HG02610 (cell line): ENCODE data around the gene FMNL3.
"Not testable (repeated sequence)": the region's sequence is repeated elsewhere in the genome, so short reads cannot be mapped to it uniquely, and the experiment has no call there.

ENCODE experiments used
- ATAC-seq: cut with Tn5 transposase; IDR thresholded peaks from one replicate; pipeline ENCODE4 v1.9.1; 2021; ENCODE audit warnings: mild to moderate bottlenecking, moderate library complexity; ENCODE audit not compliant: unreplicated experiment

The FMNL3 gene

GRCh38 chr12:49633703-49634345 lies 73.4 kb downstream of the FMNL3 start:
- no peak for ATAC-seq

- ATAC-seq = no peak
Observed at GRCh38 chr12:49632986-49633702, 74.1 kb downstream of the FMNL3 start.

- no peak for ATAC-seq
Observed at GRCh38 chr12:49632401-49632800, 74.8 kb downstream of the FMNL3 start.

GRCh38 chr12:49631336-49631907 lies 75.8 kb downstream of the FMNL3 start:
- ATAC-seq = no peak

GRCh38 chr12:49627752-49628360 lies 79.3 kb downstream of the FMNL3 start:
- ATAC-seq = no peak

- ATAC-seq = no peak
Observed at GRCh38 chr12:49626836-49627235, 80.4 kb downstream of the FMNL3 start.

- no peak for ATAC-seq
Observed at GRCh38 chr12:49626169-49626835, 80.9 kb downstream of the FMNL3 start.

- ATAC-seq = no peak
Observed at GRCh38 chr12:49624921-49625577, 82.2 kb downstream of the FMNL3 start.

GRCh38 chr12:49623142-49623904 lies 83.9 kb downstream of the FMNL3 start, which contains the start of gene PRPF40B:
TSS of gene PRPF40B (plus strand) at chr12:49623561. CDS start at chr12:49623591, 30 bp downstream.
- ATAC-seq = peak; percentile 63

- peak; percentile 25 for ATAC-seq
Observed at GRCh38 chr12:49622501-49623141, 84.6 kb downstream of the FMNL3 start.

GRCh38 chr12:49621651-49622500 lies 85.3 kb downstream of the FMNL3 start:
- ATAC-seq = no peak

GRCh38 chr12:49619286-49619685 lies 87.9 kb downstream of the FMNL3 start:
- ATAC-seq = no peak

GRCh38 chr12:49618576-49618975 lies 88.6 kb downstream of the FMNL3 start:
- ATAC-seq = no peak

GRCh38 chr12:49616533-49617219 lies 90.5 kb downstream of the FMNL3 start:
- no peak for ATAC-seq

- ATAC-seq = no peak
Observed at GRCh38 chr12:49615725-49616124, 91.5 kb downstream of the FMNL3 start.

GRCh38 chr12:49612210-49612609 lies 95.0 kb downstream of the FMNL3 start:
- no peak for ATAC-seq

GRCh38 chr12:49610785-49611184 lies 96.4 kb downstream of the FMNL3 start:
- not testable (repeated sequence) for ATAC-seq

- no peak for ATAC-seq
Observed at GRCh38 chr12:49609875-49610154, 97.4 kb downstream of the FMNL3 start.
